ENCODE measurements around the gene CYTH3. TPM values are rescaled to one million over a fixed set of nuclear protein-coding genes. Genes with fewer than 3 reads are reported as not detected.

CYTH3 gene
- total and polyA plus RNA-seq, 2 donors (not counting 3 experiments of a cell fraction or from before 2014, with no cell fraction given) = 8.6 to 11.2 TPM

GRCh38 chr7:6208573-6209328, 63.7 kb downstream of the CYTH3 start:
- intact Hi-C loops (cut with micrococcal nuclease) = no loop called here

More at GRCh38 chr7:6208573-6209328, 63.7 kb downstream of the CYTH3 start:
- Histone ChIP-seq H2AFZ (ENCODE audit: low read depth, low read length) (no peak overlapping the region), H3K4me1 (ENCODE audit: control insufficient read depth, extremely low read depth, insufficient read depth, low read length) (no peaks in the 10 kb centered on the region), H3K9me3 (replicated peaks; ENCODE audit: control insufficient read depth, insufficient read depth, low read length) (no peaks in the 10 kb centered on the region), H3K4me3 (replicated peaks in 1 of 3; ENCODE audit: insufficient read depth in 1 of 3, low read depth in 1 of 3, low read length in 3 of 3) (no peak overlapping the region), H3K9ac (replicated peaks; ENCODE audit: extremely low read depth, insufficient read depth, low read length) (no peak overlapping the region), H3K27me3 (ENCODE audit: control insufficient read depth in 2 of 2, insufficient read depth in 2 of 2, low read length in 2 of 2) (no peaks in the 10 kb centered on the region), H3K9me1 (replicated peaks; ENCODE audit: control insufficient read depth, extremely low read depth, insufficient read depth, low read length) (no peaks in the 10 kb centered on the region), H3K27ac (ENCODE audit: insufficient read depth, low read depth, low read length) (no peak overlapping the region), H3K79me2 (ENCODE audit: control insufficient read depth, insufficient read depth, low read length) (no peaks in the 10 kb centered on the region), H3K36me3 (ENCODE audit: control insufficient read depth in 2 of 2, extremely low read depth in 1 of 2, insufficient read depth in 2 of 2, low read length in 2 of 2) (no peaks in the 10 kb centered on the region), H3K4me2 (ENCODE audit: insufficient read depth, low read length) (no peak overlapping the region), H4K20me1 (replicated peaks; ENCODE audit: control insufficient read depth, extremely low read depth, insufficient read depth, low read length) (no peaks in the 10 kb centered on the region)
- DNase-seq (ENCODE audit: low read depth, low spot score) = no peak
- POLR2A ChIA-PET = no interaction called here
- TF ChIP-seq POLR2AphosphoS5 (IDR thresholded peaks at IDR 0.05; ENCODE audit: insufficient read depth, low read depth, low read length) = no peak
- no peak for TF ChIP-seq GATA2 (IDR thresholded peaks at IDR 0.05; ENCODE audit: insufficient read depth, insufficient read length, low read depth, low read length)
- no peak for TF ChIP-seq MYC (IDR thresholded peaks at IDR 0.05; ENCODE audit: low read depth, low read length)
- TF ChIP-seq, protein P1, sequence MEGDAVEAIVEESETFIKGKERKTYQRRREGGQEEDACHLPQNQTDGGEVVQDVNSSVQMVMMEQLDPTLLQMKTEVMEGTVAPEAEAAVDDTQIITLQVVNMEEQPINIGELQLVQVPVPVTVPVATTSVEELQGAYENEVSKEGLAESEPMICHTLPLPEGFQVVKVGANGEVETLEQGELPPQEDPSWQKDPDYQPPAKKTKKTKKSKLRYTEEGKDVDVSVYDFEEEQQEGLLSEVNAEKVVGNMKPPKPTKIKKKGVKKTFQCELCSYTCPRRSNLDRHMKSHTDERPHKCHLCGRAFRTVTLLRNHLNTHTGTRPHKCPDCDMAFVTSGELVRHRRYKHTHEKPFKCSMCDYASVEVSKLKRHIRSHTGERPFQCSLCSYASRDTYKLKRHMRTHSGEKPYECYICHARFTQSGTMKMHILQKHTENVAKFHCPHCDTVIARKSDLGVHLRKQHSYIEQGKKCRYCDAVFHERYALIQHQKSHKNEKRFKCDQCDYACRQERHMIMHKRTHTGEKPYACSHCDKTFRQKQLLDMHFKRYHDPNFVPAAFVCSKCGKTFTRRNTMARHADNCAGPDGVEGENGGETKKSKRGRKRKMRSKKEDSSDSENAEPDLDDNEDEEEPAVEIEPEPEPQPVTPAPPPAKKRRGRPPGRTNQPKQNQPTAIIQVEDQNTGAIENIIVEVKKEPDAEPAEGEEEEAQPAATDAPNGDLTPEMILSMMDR (IDR thresholded peaks at IDR 0.05; ENCODE audit: extremely low read depth in 1 of 2, insufficient read depth in 1 of 2, low read depth in 1 of 2, low read length in 2 of 2) = no peak
- TF ChIP-seq, protein P2, sequence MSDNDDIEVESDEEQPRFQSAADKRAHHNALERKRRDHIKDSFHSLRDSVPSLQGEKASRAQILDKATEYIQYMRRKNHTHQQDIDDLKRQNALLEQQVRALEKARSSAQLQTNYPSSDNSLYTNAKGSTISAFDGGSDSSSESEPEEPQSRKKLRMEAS (IDR thresholded peaks at IDR 0.05; ENCODE audit: insufficient read depth, insufficient read length) = no peak
- no peak for TF ChIP-seq EZH2 (IDR thresholded peaks at IDR 0.05; ENCODE audit: borderline replicate concordance, low read depth, low read length, severe bottlenecking)
- TF ChIP-seq FOS (IDR thresholded peaks at IDR 0.05; ENCODE audit: borderline replicate concordance, insufficient read depth, low read length) = no peak
- TF ChIP-seq JUN (IDR thresholded peaks at IDR 0.05; ENCODE audit: borderline replicate concordance, insufficient read depth, insufficient read length, low read depth) = no peak
- no peak for TF ChIP-seq POLR2A (IDR thresholded peaks at IDR 0.05; ENCODE audit: low read depth, low read length)
- FAIRE-seq = peak; percentile 21
- CTCF ChIA-PET = interaction anchor here (1.7 kb wide), 1 partner anchor 17 kb away, joined by 4 read pairs; no protein-coding TSS in a partner anchor
- no TSS peak for BruUV-seq (replicated peaks)
- dilution Hi-C loops (cut with MboI; ENCODE audit: extremely low pct_ligation_motif_present, low sequenced_read_pairs) = no loop called here

Data from endothelial cell of umbilical vein (primary cell).